ENCODE results near the gene ADAM23.

DNA sequence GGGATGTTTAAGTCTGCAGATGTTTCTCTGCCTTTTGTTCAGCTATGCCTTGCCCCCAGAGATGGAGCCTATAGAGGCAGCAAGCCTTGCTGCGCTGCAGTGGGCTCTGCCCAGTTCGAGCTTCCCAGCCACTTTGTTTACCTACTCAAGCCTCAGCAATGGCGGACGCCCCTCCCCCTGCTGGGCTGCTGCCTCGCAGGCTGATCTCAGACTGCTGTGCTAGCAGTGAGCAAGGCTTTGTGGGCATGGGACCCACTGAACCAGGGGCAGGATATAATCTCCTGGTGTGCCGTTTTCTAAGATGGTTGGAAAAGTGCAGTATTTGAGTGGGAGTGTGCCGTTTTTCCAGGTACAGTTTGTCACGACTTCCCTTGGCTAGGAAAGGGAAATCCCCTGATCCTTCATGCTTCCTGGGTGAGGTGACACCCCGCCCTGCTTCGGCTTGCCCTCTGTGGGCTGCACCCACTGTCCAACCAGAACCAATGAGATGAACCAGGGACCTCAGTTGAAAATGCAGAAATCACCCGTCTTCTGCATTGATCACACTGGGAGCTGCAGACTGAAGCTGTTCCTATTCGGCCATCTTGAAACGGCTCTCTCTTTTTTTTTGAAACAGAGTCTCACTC is 27.6 kb upstream of the ADAM23 start:
- TF ChIP-seq POLR2A (IDR thresholded peaks at IDR 0.05): no peak
- TF ChIP-seq, protein P1, sequence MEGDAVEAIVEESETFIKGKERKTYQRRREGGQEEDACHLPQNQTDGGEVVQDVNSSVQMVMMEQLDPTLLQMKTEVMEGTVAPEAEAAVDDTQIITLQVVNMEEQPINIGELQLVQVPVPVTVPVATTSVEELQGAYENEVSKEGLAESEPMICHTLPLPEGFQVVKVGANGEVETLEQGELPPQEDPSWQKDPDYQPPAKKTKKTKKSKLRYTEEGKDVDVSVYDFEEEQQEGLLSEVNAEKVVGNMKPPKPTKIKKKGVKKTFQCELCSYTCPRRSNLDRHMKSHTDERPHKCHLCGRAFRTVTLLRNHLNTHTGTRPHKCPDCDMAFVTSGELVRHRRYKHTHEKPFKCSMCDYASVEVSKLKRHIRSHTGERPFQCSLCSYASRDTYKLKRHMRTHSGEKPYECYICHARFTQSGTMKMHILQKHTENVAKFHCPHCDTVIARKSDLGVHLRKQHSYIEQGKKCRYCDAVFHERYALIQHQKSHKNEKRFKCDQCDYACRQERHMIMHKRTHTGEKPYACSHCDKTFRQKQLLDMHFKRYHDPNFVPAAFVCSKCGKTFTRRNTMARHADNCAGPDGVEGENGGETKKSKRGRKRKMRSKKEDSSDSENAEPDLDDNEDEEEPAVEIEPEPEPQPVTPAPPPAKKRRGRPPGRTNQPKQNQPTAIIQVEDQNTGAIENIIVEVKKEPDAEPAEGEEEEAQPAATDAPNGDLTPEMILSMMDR (IDR thresholded peaks at IDR 0.05): no peak

Measured in lower leg skin (tissue), 3 donors.